HL-60 (cell line): ENCODE data around the gene NCL.

Experiments used
- GABPA ChIP-seq: IDR thresholded peaks from 2 replicates; pipeline ENCODE4 v1.6.1; 2012; ENCODE audit warnings: low read depth
- POLR2AphosphoS5 ChIP-seq: IDR thresholded peaks from 2 replicates; pipeline ENCODE4 v1.6.1; 2012; ENCODE audit warnings: low read depth
- TF ChIP-seq, protein P1 (sequence below): IDR thresholded peaks from one replicate; pipeline ENCODE4 v1.5.1; 2011; ENCODE audit warnings: low read length, control low read depth, inconsistent platforms; ENCODE audit not compliant: insufficient read depth
- TF ChIP-seq, protein P2 (sequence below): IDR thresholded peaks from 2 replicates; pipeline ENCODE4 v1.6.1; 2012; ENCODE audit warnings: low read depth; ENCODE audit not compliant: insufficient replicate concordance

DNA sequence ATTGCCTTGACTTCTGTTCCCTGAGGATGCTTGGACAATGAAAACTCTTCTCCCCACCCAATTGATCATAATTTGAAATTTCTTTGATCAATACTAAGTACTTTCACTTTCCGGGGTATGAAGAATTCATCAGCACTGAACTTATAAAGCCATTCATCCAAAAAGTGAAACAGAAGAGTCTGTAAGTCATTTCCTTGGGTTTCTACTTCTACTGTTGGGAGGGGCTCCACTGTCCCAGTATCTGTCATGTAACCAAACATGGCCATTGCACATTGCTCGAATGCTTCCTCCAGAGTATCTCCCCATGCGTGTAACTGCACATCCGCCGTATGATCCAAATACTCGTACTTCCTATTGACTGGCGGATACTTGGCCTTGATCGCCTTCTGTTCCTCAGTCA lies 30.3 kb downstream of the NCL start:
- TF ChIP-seq GABPA (no peak), POLR2AphosphoS5 (no peak)
- TF ChIP-seq, protein P1, sequence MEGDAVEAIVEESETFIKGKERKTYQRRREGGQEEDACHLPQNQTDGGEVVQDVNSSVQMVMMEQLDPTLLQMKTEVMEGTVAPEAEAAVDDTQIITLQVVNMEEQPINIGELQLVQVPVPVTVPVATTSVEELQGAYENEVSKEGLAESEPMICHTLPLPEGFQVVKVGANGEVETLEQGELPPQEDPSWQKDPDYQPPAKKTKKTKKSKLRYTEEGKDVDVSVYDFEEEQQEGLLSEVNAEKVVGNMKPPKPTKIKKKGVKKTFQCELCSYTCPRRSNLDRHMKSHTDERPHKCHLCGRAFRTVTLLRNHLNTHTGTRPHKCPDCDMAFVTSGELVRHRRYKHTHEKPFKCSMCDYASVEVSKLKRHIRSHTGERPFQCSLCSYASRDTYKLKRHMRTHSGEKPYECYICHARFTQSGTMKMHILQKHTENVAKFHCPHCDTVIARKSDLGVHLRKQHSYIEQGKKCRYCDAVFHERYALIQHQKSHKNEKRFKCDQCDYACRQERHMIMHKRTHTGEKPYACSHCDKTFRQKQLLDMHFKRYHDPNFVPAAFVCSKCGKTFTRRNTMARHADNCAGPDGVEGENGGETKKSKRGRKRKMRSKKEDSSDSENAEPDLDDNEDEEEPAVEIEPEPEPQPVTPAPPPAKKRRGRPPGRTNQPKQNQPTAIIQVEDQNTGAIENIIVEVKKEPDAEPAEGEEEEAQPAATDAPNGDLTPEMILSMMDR: no peak
- TF ChIP-seq, protein P2, sequence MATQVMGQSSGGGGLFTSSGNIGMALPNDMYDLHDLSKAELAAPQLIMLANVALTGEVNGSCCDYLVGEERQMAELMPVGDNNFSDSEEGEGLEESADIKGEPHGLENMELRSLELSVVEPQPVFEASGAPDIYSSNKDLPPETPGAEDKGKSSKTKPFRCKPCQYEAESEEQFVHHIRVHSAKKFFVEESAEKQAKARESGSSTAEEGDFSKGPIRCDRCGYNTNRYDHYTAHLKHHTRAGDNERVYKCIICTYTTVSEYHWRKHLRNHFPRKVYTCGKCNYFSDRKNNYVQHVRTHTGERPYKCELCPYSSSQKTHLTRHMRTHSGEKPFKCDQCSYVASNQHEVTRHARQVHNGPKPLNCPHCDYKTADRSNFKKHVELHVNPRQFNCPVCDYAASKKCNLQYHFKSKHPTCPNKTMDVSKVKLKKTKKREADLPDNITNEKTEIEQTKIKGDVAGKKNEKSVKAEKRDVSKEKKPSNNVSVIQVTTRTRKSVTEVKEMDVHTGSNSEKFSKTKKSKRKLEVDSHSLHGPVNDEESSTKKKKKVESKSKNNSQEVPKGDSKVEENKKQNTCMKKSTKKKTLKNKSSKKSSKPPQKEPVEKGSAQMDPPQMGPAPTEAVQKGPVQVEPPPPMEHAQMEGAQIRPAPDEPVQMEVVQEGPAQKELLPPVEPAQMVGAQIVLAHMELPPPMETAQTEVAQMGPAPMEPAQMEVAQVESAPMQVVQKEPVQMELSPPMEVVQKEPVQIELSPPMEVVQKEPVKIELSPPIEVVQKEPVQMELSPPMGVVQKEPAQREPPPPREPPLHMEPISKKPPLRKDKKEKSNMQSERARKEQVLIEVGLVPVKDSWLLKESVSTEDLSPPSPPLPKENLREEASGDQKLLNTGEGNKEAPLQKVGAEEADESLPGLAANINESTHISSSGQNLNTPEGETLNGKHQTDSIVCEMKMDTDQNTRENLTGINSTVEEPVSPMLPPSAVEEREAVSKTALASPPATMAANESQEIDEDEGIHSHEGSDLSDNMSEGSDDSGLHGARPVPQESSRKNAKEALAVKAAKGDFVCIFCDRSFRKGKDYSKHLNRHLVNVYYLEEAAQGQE: no peak
